GM23338 (cell line): ENCODE results near the gene CDKL4. TPM values are rescaled to one million over a fixed set of nuclear protein-coding genes. Genes with fewer than 3 reads are reported as not detected.
"Not testable (repeated sequence)": the region's sequence is repeated elsewhere in the genome, so short reads cannot be mapped to it uniquely, and the experiment has no call there.

ENCODE experiments used
- ATAC-seq: fragments of 200-7000 bp; cut with Tn5 transposase; 3 replicates; pipeline ENCODE4 v1.9.1; 2020
- DNase-seq: peaks from one replicate; pipeline ENCODE4 v3.0.0-alpha.2; 2015; ENCODE audit warnings: low spot score
- H2AFZ ChIP-seq: fragments of 200-600 bp; sonication (generic); 2 replicates; pipeline ENCODE4 v1.8.0; 2016; ENCODE audit warnings: antibody characterized with exemption, mild to moderate bottlenecking, moderate library complexity
- H3F3A ChIP-seq: fragments of 200-600 bp; sonication (generic); replicated peaks from 2 replicates; pipeline ENCODE4 v1.8.0; 2017; ENCODE audit warnings: antibody characterized with exemption, mixed run types, low read depth
- H3K27ac ChIP-seq: fragments of 200-600 bp; sonication (generic); 2 replicates; pipeline ENCODE4 v1.6.1; 2016; ENCODE audit warnings: low read depth
- H3K27me3 ChIP-seq: fragments of 200-600 bp; sonication (generic); 2 replicates; pipeline ENCODE4 v1.8.0; 2016; ENCODE audit warnings: mild to moderate bottlenecking, mixed run types, moderate library complexity; ENCODE audit not compliant: insufficient read depth
- H3K36me3 ChIP-seq: fragments of 200-600 bp; sonication (generic); 2 replicates; pipeline ENCODE4 v1.8.0; 2016; ENCODE audit warnings: mild to moderate bottlenecking; ENCODE audit not compliant: insufficient read depth
- H3K4me1 ChIP-seq: fragments of 200-600 bp; sonication (generic); 2 replicates; pipeline ENCODE4 v1.8.0; 2016; ENCODE audit warnings: mild to moderate bottlenecking, moderate library complexity; ENCODE audit not compliant: insufficient read depth
- H3K4me2 ChIP-seq: fragments of 200-600 bp; sonication (generic); 2 replicates; pipeline ENCODE4 v1.7.1; 2017; ENCODE audit warnings: mixed run types
- H3K4me3 ChIP-seq: fragments of 200-600 bp; sonication (generic); 2 replicates; pipeline ENCODE4 v1.6.1; 2016; ENCODE audit warnings: mixed run types
- H3K79me2 ChIP-seq: fragments of 200-600 bp; sonication (generic); replicated peaks from 2 replicates; pipeline ENCODE4 v1.8.0; 2017; ENCODE audit warnings: mild to moderate bottlenecking; ENCODE audit not compliant: insufficient read depth
- H3K9me2 ChIP-seq: fragments of 200-600 bp; sonication (generic); 2 replicates; pipeline ENCODE4 v1.8.0; 2017; ENCODE audit not compliant: insufficient read depth
- H4K20me1 ChIP-seq: fragments of 200-600 bp; sonication (generic); replicated peaks from 2 replicates; pipeline ENCODE4 v1.8.0; 2017; ENCODE audit warnings: mild to moderate bottlenecking; ENCODE audit not compliant: insufficient read depth
- H3K27ac Mint-ChIP-seq: 2 replicates; pipeline ENCODE4 v1.8.0; 2020; ENCODE audit warnings: inconsistent platforms, mild to moderate bottlenecking, moderate library complexity, mixed read lengths
- H3K27me3 Mint-ChIP-seq: 3 replicates; pipeline ENCODE4 v1.8.0; 2022; ENCODE audit warnings: low read depth, mild to moderate bottlenecking, moderate library complexity, mixed read lengths, inconsistent platforms; ENCODE audit not compliant: insufficient read depth, poor library complexity
- H3K36me3 Mint-ChIP-seq: 3 replicates; pipeline ENCODE4 v1.8.0; 2021; ENCODE audit warnings: low read depth, mild to moderate bottlenecking, inconsistent platforms, moderate library complexity, mixed read lengths
- H3K4me1 Mint-ChIP-seq: 3 replicates; pipeline ENCODE4 v1.8.0; 2020; ENCODE audit warnings: mild to moderate bottlenecking, inconsistent platforms, mixed read lengths
- H3K4me3 Mint-ChIP-seq: 3 replicates; pipeline ENCODE4 v1.8.0; 2021; ENCODE audit warnings: moderate library complexity, mild to moderate bottlenecking, inconsistent platforms, mixed read lengths
- H3K9me3 Mint-ChIP-seq: 3 replicates; pipeline ENCODE4 v1.8.0; 2020; ENCODE audit warnings: moderate library complexity, mild to moderate bottlenecking, inconsistent platforms, mixed read lengths
- CTCF ChIP-seq, 2 experiments: fragments of 200-600 bp in 1 of 2; sonication (generic) in 1 of 2; conservative IDR thresholded peaks; 2 replicates each; pipeline versions ENCODE4 v1.5.1 to v1.6.1; 2016 to 2017; ENCODE audit warnings: antibody characterized with exemption in 2 of 2, low read depth in 2 of 2, mild to moderate bottlenecking in 2 of 2, moderate library complexity in 1 of 2
- NANOG ChIP-seq: IDR thresholded peaks from 2 replicates; pipeline ENCODE4 v1.6.1; 2016; ENCODE audit warnings: antibody characterized with exemption, borderline replicate concordance
- POLR2AphosphoS5 ChIP-seq: IDR thresholded peaks from 2 replicates; pipeline ENCODE4 v1.6.1; 2016; ENCODE audit warnings: antibody characterized with exemption, low read depth
- ZNF462 ChIP-seq: fragments of 250-450 bp; sonication (Bioruptor Pico); IDR thresholded peaks from 2 replicates; pipeline ENCODE4 v1.5.0; 2020; ENCODE audit warnings: mild to moderate bottlenecking, moderate library complexity
- polyA plus RNA-seq: library from polyadenylated mRNA; unstranded; fragments of >200 nt; fragmentation: Nextera tagmentation; extraction: Ambion mirVana; gene quantifications from 2 replicates; pipeline ENCODE4 v1.2.1, GENCODE V29; 2016
- total RNA-seq: library from RNA; depleted of rRNA; stranded (reverse); fragments of >200 nt; shearing (Covaris generic); gene quantifications from 2 replicates; pipeline ENCODE4 v1.2.3, GENCODE V29; 2014

Gene CDKL4
- total and polyA plus RNA-seq, 2 experiments from 2014 or later = 0.24 TPM; not detected in 1

- H3K4me1 Mint-ChIP-seq = peaks cover 17% of the 10 kb centered on the region
- ATAC-seq (peak; percentile 86), DNase-seq (peak; percentile 56)
- Histone ChIP-seq H3F3A (no peaks in the 10 kb centered on the region; the same call in 1 of the 2 replicates), H2AFZ (no peak overlapping the region), H3K79me2 (no peaks in the 10 kb centered on the region), H4K20me1 (no peaks in the 10 kb centered on the region), H3K9me2 (no peaks in the 10 kb centered on the region), H3K27ac (peak overlapping the region; percentile 16; the same call in 1 of the 2 replicates), H3K36me3 (no peaks in the 10 kb centered on the region), H3K27me3 (no peaks in the 10 kb centered on the region), H3K4me2 (peak overlapping the region; percentile 54), H3K4me1 (peaks cover 9% of the 10 kb centered on the region), H3K4me3 (peak overlapping the region; percentile 14; the same call in 1 of the 2 replicates)
- peak; percentile 72; the same call in 1 of the 2 replicates for TF ChIP-seq NANOG
- TF ChIP-seq CTCF (conservative IDR thresholded peaks at IDR 0.05; ENCODE audit: low read depth in 2 of 2) = no peak
- TF ChIP-seq POLR2AphosphoS5 = no peak
- TF ChIP-seq ZNF462 (CRISPR knock-in tag) = peak; percentile 77
- H3K4me3 Mint-ChIP-seq = peak overlapping the region; percentile 0; the same call in 2 of the 3 replicates
- peaks cover 1% of the 10 kb centered on the region for H3K27me3 Mint-ChIP-seq
- peaks cover 9% of the 10 kb centered on the region for H3K9me3 Mint-ChIP-seq
- H3K27ac Mint-ChIP-seq = peak overlapping the region; percentile 93
- H3K36me3 Mint-ChIP-seq = peaks cover 11% of the 10 kb centered on the region; the same call in 2 of the 3 replicates
These were observed 41.0 kb downstream of the CDKL4 start for GRCh38 chr2:39202639-39203369.

- H2AFZ ChIP-seq, H3F3A ChIP-seq, H3K4me2 ChIP-seq, H3K4me1 ChIP-seq, H3K27me3 Mint-ChIP-seq, H3K4me3 ChIP-seq, H3K79me2 ChIP-seq, H3K36me3 ChIP-seq, H3K27ac ChIP-seq, H4K20me1 ChIP-seq, ATAC-seq, H3K9me3 Mint-ChIP-seq, DNase-seq, H3K27ac Mint-ChIP-seq, H3K9me2 ChIP-seq, H3K4me1 Mint-ChIP-seq, H3K4me3 Mint-ChIP-seq, H3K27me3 ChIP-seq: not testable (repeated sequence)
- peaks cover 15% of the 10 kb centered on the region; the same call in 2 of the 3 replicates for H3K36me3 Mint-ChIP-seq
These were observed 46.8 kb downstream of the CDKL4 start for GRCh38 chr2:39197003-39197402.
